NT2/D1 (cell line): ENCODE measurements around the gene DSEL.

Experiments used
- SUZ12 ChIP-seq: IDR thresholded peaks from 2 replicates; pipeline ENCODE4 v1.6.1; 2011; ENCODE audit not compliant: insufficient read length, insufficient read depth; ENCODE audit errors: extremely low read depth
- ZNF274 ChIP-seq: IDR thresholded peaks from 2 replicates; pipeline ENCODE4 v1.6.1; 2011; ENCODE audit warnings: mild to moderate bottlenecking, low read depth, low read length

GRCh38 chr18:67456711-67457110, 59.8 kb downstream of the DSEL start:
- no peak for TF ChIP-seq ZNF274
- no peak for TF ChIP-seq SUZ12
